CD4-positive, alpha-beta T cell (primary cell): Measurements from ENCODE around the gene HSF2BP. TPM values are rescaled to one million over a fixed set of nuclear protein-coding genes. Genes with fewer than 3 reads are reported as not detected.

Source experiments
- ATAC-seq: fragments of 200-7000 bp; cut with Tn5 transposase; one replicate; pipeline ENCODE4 v1.10.0; 2022; ENCODE audit warnings: mild to moderate bottlenecking; ENCODE audit not compliant: poor library complexity
- CTCF ChIA-PET: fragments of 350-600 bp; sonication (Branson Sonifier 250); formaldehyde crosslinking; loops from one replicate; lab custom pipeline; 2021; ENCODE audit warnings: antibody characterized with exemption, inconsistent platforms; lab: Charles Lee
- POLR2A ChIA-PET: fragments of 350-600 bp; sonication (Branson Sonifier 250); formaldehyde crosslinking; loops from one replicate; lab custom pipeline; 2021; ENCODE audit warnings: antibody characterized with exemption, inconsistent platforms; lab: Charles Lee
- DNase-seq, 14 experiments: peaks; one replicate each; pipeline ENCODE4 v3.0.0-alpha.2; 2013 to 2020; ENCODE audit warnings: mixed read lengths in 2 of 14
- H3K27ac ChIP-seq, 2 donors: one replicate each; pipeline versions ENCODE4 v1.5.1 to v1.7.0; 2013; ENCODE audit warnings: low read length in 2 of 2, low read depth in 1 of 2, mild to moderate bottlenecking in 1 of 2
- H3K27me3 ChIP-seq, 2 experiments: 1 replicate in 1 of 2; 2 replicates in 1 of 2; pipeline versions ENCODE4 v1.6.1 to v1.7.0; 2013; ENCODE audit warnings: low read length in 2 of 2, control low read depth in 1 of 2, mild to moderate bottlenecking in 1 of 2, moderate library complexity in 1 of 2; ENCODE audit not compliant: insufficient read depth in 2 of 2, control insufficient read depth in 1 of 2
- H3K36me3 ChIP-seq: one replicate; pipeline ENCODE4 v1.6.1; 2013; ENCODE audit warnings: low read length, control low read depth; ENCODE audit not compliant: insufficient read depth
- H3K4me1 ChIP-seq: one replicate; pipeline ENCODE4 v1.6.1; 2013; ENCODE audit warnings: low read length, control low read depth; ENCODE audit not compliant: insufficient read depth
- H3K4me3 ChIP-seq: one replicate; pipeline ENCODE4 v1.5.1; 2013; ENCODE audit warnings: mild to moderate bottlenecking, low read length, moderate library complexity
- H3K9me3 ChIP-seq, 2 experiments: 1 replicate in 1 of 2; 2 replicates in 1 of 2; pipeline versions ENCODE4 v1.6.1 to v1.7.0; 2013; ENCODE audit warnings: low read length in 2 of 2, mild to moderate bottlenecking in 2 of 2, control low read depth in 1 of 2, moderate library complexity in 1 of 2; ENCODE audit not compliant: control insufficient read depth in 1 of 2, insufficient read depth in 1 of 2
- H3K27ac Mint-ChIP-seq: one replicate; pipeline ENCODE4 v1.8.0; 2020; ENCODE audit warnings: mixed read lengths
- H3K27me3 Mint-ChIP-seq: one replicate; pipeline ENCODE4 v1.8.0; 2021; ENCODE audit warnings: mixed read lengths
- H3K36me3 Mint-ChIP-seq: one replicate; pipeline ENCODE4 v1.8.0; 2021; ENCODE audit warnings: low read depth, mixed read lengths
- H3K4me1 Mint-ChIP-seq: one replicate; pipeline ENCODE4 v1.8.0; 2021; ENCODE audit warnings: low read depth, mixed read lengths
- H3K4me3 Mint-ChIP-seq: one replicate; pipeline ENCODE4 v1.8.0; 2020; ENCODE audit warnings: mild to moderate bottlenecking, mixed read lengths
- H3K9me3 Mint-ChIP-seq: one replicate; pipeline ENCODE4 v1.8.0; 2020; ENCODE audit warnings: mixed read lengths
- intact Hi-C, 2 experiments: fragments of 100-400 bp; cut with DNase I in 1 of 2; cut with micrococcal nuclease in 1 of 2; formaldehyde crosslinking; loops; one replicate each; pipeline versions ENCODE4 v1.15.1 to v1.9.0; 2023 to 2025; cut with DNase I, micrococcal nuclease
- total RNA-seq, 174 experiments: library from RNA in 2 of 174; stranded (reverse) in 2 of 174; gene quantifications; one replicate each; pipeline ENCODE4 v1.2.3 and lab custom pipeline; 2021 to 2026
- TF ChIP-seq, protein P1 (sequence below): fragments of 200-600 bp; IDR thresholded peaks from one replicate; pipeline ENCODE4 v1.8.0; 2022; ENCODE audit warnings: antibody characterized with exemption, mild to moderate bottlenecking

HSF2BP gene
- total RNA-seq, 2 experiments from 2014 or later: 0.59 to 0.93 TPM

DNA sequence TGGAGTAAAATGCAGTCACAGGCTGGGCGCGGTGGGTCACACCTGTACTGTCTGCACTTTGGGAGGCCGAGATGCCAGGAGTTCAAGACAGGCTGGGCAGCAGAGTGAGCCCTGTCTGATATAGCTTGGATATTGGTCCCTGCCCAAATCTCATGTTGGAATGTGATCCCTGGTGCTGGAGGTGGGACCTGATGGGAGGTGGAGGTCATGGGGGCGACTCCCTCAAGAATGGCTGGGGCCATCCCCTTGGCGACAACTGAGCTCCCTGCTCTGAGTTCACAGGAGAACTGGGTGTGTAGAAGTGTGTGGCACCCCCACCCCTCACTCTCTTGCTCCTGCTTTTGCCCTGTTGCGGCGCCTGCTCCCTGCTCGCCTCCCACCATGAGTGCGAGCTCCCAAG lies 48.2 kb upstream of the HSF2BP start:
- TF ChIP-seq, protein P1, sequence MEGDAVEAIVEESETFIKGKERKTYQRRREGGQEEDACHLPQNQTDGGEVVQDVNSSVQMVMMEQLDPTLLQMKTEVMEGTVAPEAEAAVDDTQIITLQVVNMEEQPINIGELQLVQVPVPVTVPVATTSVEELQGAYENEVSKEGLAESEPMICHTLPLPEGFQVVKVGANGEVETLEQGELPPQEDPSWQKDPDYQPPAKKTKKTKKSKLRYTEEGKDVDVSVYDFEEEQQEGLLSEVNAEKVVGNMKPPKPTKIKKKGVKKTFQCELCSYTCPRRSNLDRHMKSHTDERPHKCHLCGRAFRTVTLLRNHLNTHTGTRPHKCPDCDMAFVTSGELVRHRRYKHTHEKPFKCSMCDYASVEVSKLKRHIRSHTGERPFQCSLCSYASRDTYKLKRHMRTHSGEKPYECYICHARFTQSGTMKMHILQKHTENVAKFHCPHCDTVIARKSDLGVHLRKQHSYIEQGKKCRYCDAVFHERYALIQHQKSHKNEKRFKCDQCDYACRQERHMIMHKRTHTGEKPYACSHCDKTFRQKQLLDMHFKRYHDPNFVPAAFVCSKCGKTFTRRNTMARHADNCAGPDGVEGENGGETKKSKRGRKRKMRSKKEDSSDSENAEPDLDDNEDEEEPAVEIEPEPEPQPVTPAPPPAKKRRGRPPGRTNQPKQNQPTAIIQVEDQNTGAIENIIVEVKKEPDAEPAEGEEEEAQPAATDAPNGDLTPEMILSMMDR: no peak
- intact Hi-C loops: no loop called here
- Mint-ChIP-seq H3K27ac (no peak overlapping the region), H3K4me1 (peaks cover 5% of the 10 kb centered on the region), H3K36me3 (no peaks in the 10 kb centered on the region), H3K4me3 (no peak overlapping the region), H3K9me3 (no peaks in the 10 kb centered on the region), H3K27me3 (no peaks in the 10 kb centered on the region)
- ATAC-seq: no peak
- Histone ChIP-seq H3K4me1 (peaks cover 17% of the 10 kb centered on the region), H3K9me3 (no peaks in the 10 kb centered on the region), H3K27ac (no peak overlapping the region), H3K27me3 (no peaks in the 10 kb centered on the region), H3K4me3 (no peak overlapping the region), H3K36me3 (no peaks in the 10 kb centered on the region)
- no peak for DNase-seq
- ChIA-PET POLR2A (no interaction called here), CTCF (no interaction called here)

GRCh38 chr21:43703035-43703880 lies 44.0 kb upstream of the HSF2BP start:
- no peak overlapping the region for H3K4me3 ChIP-seq
- H3K36me3 ChIP-seq: no peaks in the 10 kb centered on the region
- intact Hi-C loops: no loop called here
- peaks cover 29% of the 10 kb centered on the region for H3K4me1 ChIP-seq
- H3K9me3 Mint-ChIP-seq: no peaks in the 10 kb centered on the region
- DNase-seq (peak in 7 of 14 experiments; percentile 12 to 53 (median 36)), ATAC-seq (peak; percentile 73)
- TF ChIP-seq, protein P1: no peak
- peaks cover 5% of the 10 kb centered on the region for H3K4me1 Mint-ChIP-seq
- H3K36me3 Mint-ChIP-seq: no peaks in the 10 kb centered on the region
- H3K27ac Mint-ChIP-seq: no peak overlapping the region
- no peaks in the 10 kb centered on the region for H3K27me3 ChIP-seq
- H3K4me3 Mint-ChIP-seq: peak overlapping the region; percentile 72
- H3K9me3 ChIP-seq: peaks cover 0 to under 1% of the 10 kb centered on the region in 2 experiments
- H3K27me3 Mint-ChIP-seq: no peaks in the 10 kb centered on the region
- CTCF ChIA-PET: interaction anchor here (1.4 kb wide), 1 partner anchor 86 kb away, joined by 4 read pairs; the partner anchor contains the start of gene RRP1
- POLR2A ChIA-PET: interaction anchor here (2.0 kb wide), 1 partner anchor 25 kb away, joined by 4 read pairs; no protein-coding TSS in a partner anchor
- no peak overlapping the region for H3K27ac ChIP-seq

DNA sequence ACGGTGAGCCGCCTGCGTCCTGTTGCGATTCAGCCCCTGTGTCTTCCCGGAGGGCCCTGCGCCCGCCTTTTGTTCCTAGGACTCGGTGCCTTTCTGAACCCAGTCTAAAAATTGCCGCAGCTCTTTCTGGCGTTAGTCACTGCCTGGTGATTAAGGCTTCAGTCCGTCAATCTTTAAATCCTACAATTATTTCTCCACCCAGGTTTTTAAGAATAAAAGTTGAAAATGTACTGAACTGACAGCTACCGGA lies 43.4 kb upstream of the HSF2BP start:
- TF ChIP-seq, protein P1: no peak
- Histone ChIP-seq H3K36me3 (no peaks in the 10 kb centered on the region), H3K27ac (no peak overlapping the region), H3K9me3 (peaks cover 0 to 3% of the 10 kb centered on the region in 2 experiments), H3K4me3 (no peak overlapping the region), H3K4me1 (peaks cover 29% of the 10 kb centered on the region), H3K27me3 (no peaks in the 10 kb centered on the region)
- Mint-ChIP-seq H3K36me3 (peaks cover 3% of the 10 kb centered on the region), H3K27me3 (no peaks in the 10 kb centered on the region), H3K4me1 (peaks cover 9% of the 10 kb centered on the region), H3K27ac (no peak overlapping the region), H3K9me3 (peaks cover 2% of the 10 kb centered on the region), H3K4me3 (peak overlapping the region; percentile 72)
- intact Hi-C loops: no loop called here
- no peak for ATAC-seq
- DNase-seq: no peak
- ChIA-PET POLR2A (interaction anchor here (2.0 kb wide), 1 partner anchor 26 kb away, joined by 4 read pairs; no protein-coding TSS in a partner anchor), CTCF (interaction anchor here (1.4 kb wide), 1 partner anchor 86 kb away, joined by 4 read pairs; the partner anchor contains the start of gene RRP1)
